H9 (cell line): ENCODE results near the gene ATP2B2. TPM values are rescaled to one million over a fixed set of nuclear protein-coding genes. Genes with fewer than 3 reads are reported as not detected.

ENCODE experiments used
- DNase-seq: peaks from one replicate; pipeline ENCODE4 v3.0.0-alpha.2; 2017
- H2AFZ ChIP-seq: one replicate; pipeline ENCODE4 v1.6.1; 2013; ENCODE audit warnings: mild to moderate bottlenecking, low read length, control low read depth, moderate library complexity
- H2AK5ac ChIP-seq: 2 replicates; pipeline ENCODE4 v1.6.1; 2013; ENCODE audit warnings: low read length, control low read depth, mixed read lengths; ENCODE audit not compliant: insufficient read length
- H2BK120ac ChIP-seq: one replicate; pipeline ENCODE4 v1.6.1; 2013; ENCODE audit warnings: low read depth, mild to moderate bottlenecking, low read length, control low read depth, inconsistent platforms; ENCODE audit not compliant: poor library complexity, severe bottlenecking
- H2BK12ac ChIP-seq: 2 replicates; pipeline ENCODE4 v1.6.1; 2013; ENCODE audit warnings: low read length, control low read depth, mixed read lengths, low read depth; ENCODE audit not compliant: insufficient read length
- H2BK15ac ChIP-seq: 2 replicates; pipeline ENCODE4 v1.6.1; 2013; ENCODE audit warnings: low read depth, low read length, control low read depth
- H2BK20ac ChIP-seq: one replicate; pipeline ENCODE4 v1.6.1; 2013; ENCODE audit warnings: low read depth, mild to moderate bottlenecking, low read length, control low read depth, inconsistent platforms; ENCODE audit not compliant: poor library complexity, severe bottlenecking
- H2BK5ac ChIP-seq: 2 replicates; pipeline ENCODE4 v1.6.1; 2013; ENCODE audit warnings: low read length, control low read depth, mixed read lengths; ENCODE audit not compliant: insufficient read length
- H3K14ac ChIP-seq: 2 replicates; pipeline ENCODE4 v1.6.1; 2013; ENCODE audit warnings: low read length, control low read depth; ENCODE audit not compliant: insufficient read depth
- H3K18ac ChIP-seq: 2 replicates; pipeline ENCODE4 v1.6.1; 2013; ENCODE audit warnings: low read depth, mild to moderate bottlenecking, mixed read lengths, low read length, control low read depth; ENCODE audit not compliant: insufficient read length
- H3K23ac ChIP-seq: 2 replicates; pipeline ENCODE4 v1.6.1; 2013; ENCODE audit warnings: low read length, control low read depth, mixed read lengths, low read depth; ENCODE audit not compliant: insufficient read length
- H3K23me2 ChIP-seq: 2 replicates; pipeline ENCODE4 v1.6.1; 2013; ENCODE audit warnings: low read depth, mild to moderate bottlenecking, mixed read lengths, low read length, control low read depth; ENCODE audit not compliant: insufficient read length, poor library complexity, severe bottlenecking
- H3K27ac ChIP-seq: 2 replicates; pipeline ENCODE4 v1.5.1; 2013; ENCODE audit warnings: low read length, control low read depth, mixed read lengths, low read depth; ENCODE audit not compliant: insufficient read length
- H3K27me3 ChIP-seq: 2 replicates; pipeline ENCODE4 v1.6.1; 2013; ENCODE audit warnings: low read length, control low read depth, inconsistent platforms; ENCODE audit not compliant: insufficient read depth
- H3K4ac ChIP-seq: 2 replicates; pipeline ENCODE4 v1.6.1; 2013; ENCODE audit warnings: low read depth, mild to moderate bottlenecking, control low read depth, inconsistent platforms, low read length, moderate library complexity
- H3K4me1 ChIP-seq: 2 replicates; pipeline ENCODE4 v1.6.1; 2013; ENCODE audit warnings: low read length, control low read depth, inconsistent platforms; ENCODE audit not compliant: insufficient read depth
- H3K4me2 ChIP-seq: 2 replicates; pipeline ENCODE4 v1.6.1; 2013; ENCODE audit warnings: low read length, control low read depth, mixed read lengths; ENCODE audit not compliant: insufficient read length, insufficient read depth
- H3K56ac ChIP-seq: 2 replicates; pipeline ENCODE4 v1.6.1; 2013; ENCODE audit warnings: low read depth, mild to moderate bottlenecking, mixed read lengths, low read length, control low read depth; ENCODE audit not compliant: insufficient read length
- H3K79me1 ChIP-seq: 2 replicates; pipeline ENCODE4 v1.6.1; 2013; ENCODE audit warnings: low read depth, mild to moderate bottlenecking, moderate library complexity, low read length, control low read depth, inconsistent platforms; ENCODE audit not compliant: insufficient read depth, poor library complexity, severe bottlenecking
- H3K79me2 ChIP-seq: 2 replicates; pipeline ENCODE4 v1.6.1; 2013; ENCODE audit warnings: low read length, control low read depth, inconsistent platforms; ENCODE audit not compliant: insufficient read depth
- H3K9ac ChIP-seq: 2 replicates; pipeline ENCODE4 v1.6.1; 2013; ENCODE audit warnings: low read length, control low read depth, mixed read lengths; ENCODE audit not compliant: insufficient read length; ENCODE audit errors: extremely low read depth
- H3K9me3 ChIP-seq: one replicate; pipeline ENCODE4 v1.6.1; 2013; ENCODE audit warnings: low read depth, low read length, inconsistent platforms; ENCODE audit not compliant: control insufficient read depth
- H3T11ph ChIP-seq: one replicate; pipeline ENCODE4 v1.6.1; 2013; ENCODE audit warnings: mild to moderate bottlenecking, low read length, control low read depth, inconsistent platforms
- H4K20me1 ChIP-seq: one replicate; pipeline ENCODE4 v1.6.1; 2013; ENCODE audit not compliant: control insufficient read depth, insufficient read length, insufficient read depth
- H4K5ac ChIP-seq: 2 replicates; pipeline ENCODE4 v1.6.1; 2013; ENCODE audit warnings: low read depth, mild to moderate bottlenecking, mixed read lengths, low read length, control low read depth; ENCODE audit not compliant: insufficient read length
- H4K8ac ChIP-seq: replicated peaks from 2 replicates; pipeline ENCODE4 v1.6.1; 2013; ENCODE audit warnings: low read length, control low read depth, mixed read lengths, low read depth; ENCODE audit not compliant: insufficient read length
- H4K91ac ChIP-seq: 2 replicates; pipeline ENCODE4 v1.6.1; 2013; ENCODE audit warnings: low read depth, mild to moderate bottlenecking, moderate library complexity, mixed read lengths, low read length, control low read depth; ENCODE audit not compliant: insufficient read length
- H3K27ac Mint-ChIP-seq, 3 experiments: 2 replicates in 2 of 3; 3 replicates in 1 of 3; pipeline ENCODE4 v1.8.0; 2020 to 2021; ENCODE audit warnings: mixed read lengths in 3 of 3, mild to moderate bottlenecking in 1 of 3, moderate library complexity in 1 of 3
- H3K27me3 Mint-ChIP-seq: 2 replicates; pipeline ENCODE4 v1.8.0; 2021; ENCODE audit warnings: low read depth, mild to moderate bottlenecking, moderate library complexity, mixed read lengths
- H3K36me3 Mint-ChIP-seq, 3 experiments: 2 replicates in 2 of 3; 3 replicates in 1 of 3; pipeline ENCODE4 v1.8.0; 2020 to 2021; ENCODE audit warnings: low read depth in 3 of 3, mixed read lengths in 3 of 3; ENCODE audit not compliant: insufficient read depth in 1 of 3
- H3K4me1 Mint-ChIP-seq, 2 experiments: 2 replicates each; pipeline ENCODE4 v1.8.0; 2020; ENCODE audit warnings: mixed read lengths in 2 of 2
- H3K4me3 Mint-ChIP-seq, 2 experiments: 2 replicates in 1 of 2; 3 replicates in 1 of 2; pipeline ENCODE4 v1.8.0; 2020 to 2021; ENCODE audit warnings: mild to moderate bottlenecking in 2 of 2, mixed read lengths in 2 of 2, moderate library complexity in 1 of 2
- H3K9me3 Mint-ChIP-seq, 2 experiments: 2 replicates in 1 of 2; 3 replicates in 1 of 2; pipeline ENCODE4 v1.8.0; 2020; ENCODE audit warnings: mild to moderate bottlenecking in 2 of 2, mixed read lengths in 2 of 2, moderate library complexity in 1 of 2
- CTCF ChIP-seq: fragments of 200-600 bp; sonication (generic); conservative IDR thresholded peaks from 3 replicates; pipeline ENCODE4 v1.8.0; 2021; ENCODE audit warnings: antibody characterized with exemption, mild to moderate bottlenecking
- WGBS: extraction: QIAGEN DNeasy Blood & Tissue Kit; methylation state at CpG from one replicate; pipeline ENCODE4 v1.1.7; 2013; ENCODE audit warnings: missing lambda C conversion rate, low lambda C conversion rate, mixed read lengths; ENCODE audit not compliant: insufficient read length; ENCODE audit errors: extremely low coverage; 5-methylcytosine and 5-hydroxymethylcytosine counted together
- total RNA-seq: library from RNA; stranded (reverse); gene quantifications from 2 replicates; pipeline ENCODE4 v1.2.1, GENCODE V29; 2021

The ATP2B2 gene
- total RNA-seq, 1 experiment from 2014 or later: 0.33 TPM

- Histone ChIP-seq H3K4me1 (no peaks in the 10 kb centered on the region), H4K8ac (no peak overlapping the region), H3K79me2 (no peaks in the 10 kb centered on the region), H4K20me1 (no peaks in the 10 kb centered on the region), H3K9ac (no peak overlapping the region), H3K27ac (no peak overlapping the region), H3K56ac (no peak overlapping the region), H2BK15ac (no peak overlapping the region), H2AK5ac (no peak overlapping the region), H2BK5ac (no peak overlapping the region), H2BK20ac (no peak overlapping the region), H3T11ph (no peak overlapping the region), H3K23ac (no peak overlapping the region), H3K4me2 (no peak overlapping the region), H2BK120ac (no peak overlapping the region), H3K23me2 (no peaks in the 10 kb centered on the region), H3K79me1 (no peaks in the 10 kb centered on the region), H3K9me3 (no peaks in the 10 kb centered on the region), H3K18ac (no peak overlapping the region), H3K27me3 (no peaks in the 10 kb centered on the region), H3K4ac (no peak overlapping the region), H4K91ac (no peak overlapping the region), H4K5ac (no peak overlapping the region), H3K14ac (no peak overlapping the region), H2BK12ac (no peak overlapping the region), H2AFZ (no peak overlapping the region)
- Mint-ChIP-seq H3K9me3 (no peaks in the 10 kb centered on the region), H3K4me1 (peaks cover 6 to 25% of the 10 kb centered on the region in 2 experiments), H3K4me3 (no peak overlapping the region), H3K27me3 (peaks cover 4% of the 10 kb centered on the region; the same call in 1 of the 2 replicates), H3K27ac (no peak overlapping the region), H3K36me3 (no peaks in the 10 kb centered on the region)
- no peak for TF ChIP-seq CTCF
- no peak for DNase-seq
- WGBS: no CpG with 5 or more reads among the region's 5 CpGs
Measured at GRCh38 chr3:10495614-10496013, 9.8 kb downstream of the ATP2B2 start.
